Superior temporal gyrus (tissue), 1 donor: Measurements from ENCODE around the gene MPP4.
"Not testable (repeated sequence)": the region's sequence is repeated elsewhere in the genome, so short reads cannot be mapped to it uniquely, and the experiment has no call there.

Experiments
- DNase-seq: peaks from one replicate; pipeline ENCODE4 v3.0.0-alpha.2; 2016; ENCODE audit errors: extremely low spot score

Gene MPP4

DNA sequence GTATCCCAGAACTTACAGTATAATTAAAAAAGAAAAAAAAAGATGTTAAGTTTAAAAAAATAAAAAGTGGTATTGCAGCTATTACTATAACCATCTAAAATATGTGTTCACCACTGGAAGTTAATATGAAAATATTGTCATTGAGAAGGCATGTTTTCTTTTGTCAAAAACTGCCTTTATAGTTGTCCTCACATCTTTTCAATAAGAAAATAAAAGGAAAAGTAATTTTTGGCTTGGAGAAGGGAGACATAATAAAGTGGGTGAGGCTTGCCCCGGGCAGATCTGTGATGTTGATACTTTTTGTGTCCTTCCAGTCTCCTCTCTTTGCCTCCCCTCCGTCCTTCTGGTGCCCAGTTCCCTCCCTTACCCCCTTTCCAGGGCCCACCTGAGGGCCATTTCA, 24.9 kb downstream of the MPP4 start:
- DNase-seq: no peak

DNA sequence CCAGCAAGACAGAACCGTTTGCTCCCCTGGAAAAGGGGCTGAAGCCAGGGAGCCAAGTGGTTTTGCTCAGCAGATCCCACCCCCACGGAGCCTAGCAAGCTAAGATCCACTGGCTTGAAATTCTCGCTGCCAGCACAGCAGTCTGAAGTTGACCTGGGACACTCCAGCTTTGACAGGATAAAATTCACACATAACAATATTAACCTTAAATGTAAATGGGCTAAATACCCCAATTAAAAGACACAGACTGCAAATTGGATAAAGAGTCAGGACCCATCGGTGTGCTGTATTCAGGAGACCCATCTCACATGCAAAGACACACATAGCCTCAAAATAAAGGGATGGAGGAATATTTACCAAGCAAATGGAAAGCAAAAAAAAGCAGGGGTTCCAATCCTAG, 27.2 kb downstream of the MPP4 start:
- DNase-seq: not testable (repeated sequence)

GRCh38 chr2:201669865-201670264, 28.6 kb downstream of the MPP4 start:
- no peak for DNase-seq

DNA sequence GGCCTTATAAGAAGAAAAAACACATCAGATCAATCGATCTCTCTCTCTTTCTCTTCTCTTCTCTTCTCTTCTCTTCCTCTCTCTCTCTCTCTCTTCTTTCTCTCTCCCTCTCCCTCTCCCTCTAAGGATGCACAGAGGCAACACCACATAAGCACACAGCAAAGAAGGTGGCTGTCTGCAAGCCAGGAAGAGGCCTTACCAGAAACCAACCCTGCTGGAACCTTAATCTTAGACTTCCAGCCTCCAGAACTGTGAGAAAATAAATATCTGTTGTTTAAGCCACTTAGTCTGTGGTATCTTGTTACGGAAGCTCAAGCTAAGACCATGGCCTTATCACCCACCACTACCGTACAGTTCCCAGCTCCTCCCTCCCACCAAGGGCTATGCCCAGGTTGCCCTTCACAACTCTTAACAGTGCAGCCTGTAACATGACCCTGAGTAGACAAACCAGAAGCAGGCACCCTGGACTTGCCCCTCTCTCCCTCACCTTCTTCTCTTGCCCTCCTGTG, 30.0 kb downstream of the MPP4 start:
- DNase-seq: no peak

- DNase-seq: no peak
Observed at GRCh38 chr2:201664334-201664733, 34.1 kb downstream of the MPP4 start.

DNA sequence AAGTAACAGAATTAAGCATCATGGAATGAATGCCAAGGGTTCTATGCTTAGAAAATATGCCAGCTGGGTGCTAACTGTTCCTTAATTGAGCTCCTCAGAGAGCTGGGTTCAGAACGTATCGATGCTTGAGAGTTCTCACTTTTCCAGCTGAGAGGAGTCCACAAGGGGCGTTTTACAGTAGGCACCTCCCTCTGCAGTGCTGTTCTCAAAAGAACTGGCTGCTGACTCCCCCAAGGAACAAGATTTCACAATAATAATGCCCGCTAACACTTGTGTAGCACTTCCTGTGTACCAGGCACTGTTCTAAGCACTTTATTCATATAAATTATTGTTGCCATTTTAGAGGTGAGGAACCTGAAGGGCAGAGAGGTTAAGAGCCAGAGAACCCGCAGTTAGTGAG, 37.1 kb downstream of the MPP4 start:
- DNase-seq: no peak

- DNase-seq: no peak
Observed at GRCh38 chr2:201660293-201660895, 38.0 kb downstream of the MPP4 start.

GRCh38 chr2:201656740-201657139, 41.7 kb downstream of the MPP4 start:
- no peak for DNase-seq

GRCh38 chr2:201656102-201656501, 42.3 kb downstream of the MPP4 start:
- no peak for DNase-seq

DNA sequence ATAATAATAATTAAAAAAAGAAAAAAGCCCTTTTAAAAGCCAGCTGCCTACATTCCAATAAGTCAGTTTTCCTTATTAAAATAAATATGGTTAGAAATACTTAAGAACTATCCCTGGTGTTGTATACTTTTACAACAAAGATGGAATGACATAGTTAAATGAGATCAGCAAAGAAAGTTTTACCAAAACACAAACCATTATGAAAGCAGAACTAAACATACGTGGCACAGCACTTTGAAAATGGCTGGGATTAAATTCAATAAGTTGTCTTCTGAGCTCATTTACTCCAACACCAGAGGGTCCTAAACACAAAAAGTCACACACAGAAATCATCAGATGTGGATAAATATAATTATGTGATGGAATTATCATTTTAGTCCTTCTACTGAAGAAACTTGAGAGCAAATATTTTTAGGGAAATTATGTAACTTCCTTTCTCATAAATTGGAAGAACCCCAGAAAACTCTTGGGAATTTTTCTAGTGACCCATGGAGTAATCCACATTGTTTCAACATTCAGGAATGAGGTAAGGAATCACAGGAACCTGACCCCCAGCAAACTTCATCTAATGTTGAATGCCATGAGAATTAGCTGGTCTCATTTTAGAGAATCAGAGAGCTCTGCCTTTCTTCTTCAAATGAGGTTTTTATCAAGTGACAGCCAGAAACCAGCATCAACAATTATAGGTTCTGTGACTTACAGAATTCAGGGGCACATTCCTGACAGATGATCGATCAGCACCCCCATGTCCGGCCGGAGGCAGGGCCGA, 43.6 kb downstream of the MPP4 start:
- DNase-seq: no peak

- no peak for DNase-seq
Observed at GRCh38 chr2:201653221-201653620, 45.2 kb downstream of the MPP4 start.

DNA sequence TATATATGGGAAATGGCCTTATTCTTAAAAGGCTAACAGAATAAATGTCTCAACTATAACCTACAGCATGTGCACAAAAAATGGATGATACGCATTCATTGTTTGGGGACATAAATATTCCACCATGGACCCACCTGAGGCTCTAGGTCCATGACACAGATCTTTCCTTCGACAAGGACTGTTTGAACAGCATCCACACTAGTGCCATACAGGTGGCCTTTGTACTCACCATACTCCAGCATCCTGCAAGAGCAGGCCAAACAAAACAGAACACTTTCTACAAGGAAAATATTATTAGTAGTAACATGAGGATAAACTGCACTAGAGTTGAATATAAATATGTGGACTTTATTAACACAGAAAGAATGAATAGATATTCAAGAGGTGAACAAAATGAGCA, 49.0 kb downstream of the MPP4 start:
- no peak for DNase-seq

GRCh38 chr2:201647431-201647830, 51.0 kb downstream of the MPP4 start:
- no peak for DNase-seq

- DNase-seq: peak; percentile 57
Observed at GRCh38 chr2:201644001-201644400, 54.4 kb downstream of the MPP4 start.

- DNase-seq: peak; percentile 54
Observed at GRCh38 chr2:201643216-201643890, 55.1 kb downstream of the MPP4 start, which contains the start of gene TMEM237. Gene TMEM237 (minus strand): TSS chr2:201643503. CDS start chr2:201643400, 103 bp downstream.

- peak; percentile 82 for DNase-seq
Observed at GRCh38 chr2:201642579-201643215, 55.7 kb downstream of the MPP4 start.

DNA sequence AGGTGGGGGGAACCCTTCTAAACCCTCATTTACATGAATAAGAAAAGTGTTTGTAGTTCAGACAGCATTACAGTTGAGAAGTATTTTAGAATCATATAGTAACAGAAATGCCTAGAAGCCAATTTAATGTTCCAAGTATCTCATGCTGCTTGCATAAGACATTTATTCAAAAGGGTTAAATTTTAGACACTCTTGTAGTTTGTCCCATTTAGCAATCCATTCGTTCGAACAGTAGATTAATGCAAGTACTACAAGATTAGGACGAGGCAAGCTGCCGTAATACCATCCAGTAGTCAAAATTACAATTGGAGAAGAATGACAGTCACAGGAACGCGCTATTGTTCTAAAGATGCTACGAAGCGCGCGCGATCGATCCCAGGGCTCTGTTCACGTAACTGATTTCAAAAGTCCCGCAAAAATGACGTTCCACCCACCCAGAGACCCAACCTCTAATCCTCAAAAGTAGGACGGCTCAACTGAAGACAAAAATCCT, 56.3 kb downstream of the MPP4 start:
- no peak for DNase-seq

- DNase-seq: no peak
Observed at GRCh38 chr2:201639205-201639604, 59.2 kb downstream of the MPP4 start.

DNA sequence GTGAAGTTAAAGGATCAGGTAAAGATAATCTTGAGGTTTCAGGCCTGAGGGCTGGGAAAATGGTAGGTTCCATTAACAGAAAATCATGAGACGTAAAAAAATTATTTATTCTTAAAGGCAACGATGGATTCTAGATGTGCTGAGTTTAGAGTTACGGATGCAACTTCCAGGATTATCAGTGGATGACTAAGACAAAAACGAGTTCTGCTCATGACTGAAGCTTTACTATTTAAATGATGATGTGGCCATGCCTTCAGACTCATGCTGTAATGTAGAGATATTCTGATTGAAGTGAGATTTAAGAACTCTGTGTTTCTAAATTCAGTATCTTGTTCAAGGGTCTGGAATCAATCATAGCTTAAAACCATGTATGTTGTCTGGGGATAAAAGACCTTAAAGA, 60.1 kb downstream of the MPP4 start:
- no peak for DNase-seq

- no peak for DNase-seq
Observed at GRCh38 chr2:201633661-201634249, 64.7 kb downstream of the MPP4 start.

DNA sequence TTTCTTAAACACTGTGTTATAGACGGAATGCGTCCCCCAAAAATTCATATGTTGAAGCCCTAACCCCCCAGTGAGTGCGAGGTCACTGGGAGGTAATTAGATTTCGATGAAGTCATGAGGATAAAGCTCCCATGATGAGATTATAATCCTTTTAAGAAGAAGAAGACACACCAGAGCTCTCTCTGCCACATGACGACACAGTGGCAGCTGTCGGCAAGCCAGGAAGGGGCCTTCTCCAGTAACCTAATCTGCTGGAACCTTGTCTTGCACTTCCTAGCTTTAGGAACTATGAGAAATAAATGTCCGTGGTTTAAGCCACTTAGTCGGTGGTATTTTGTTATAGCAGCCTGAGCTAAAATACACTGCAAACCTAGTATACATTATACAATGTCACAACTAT, 67.4 kb downstream of the MPP4 start:
- no peak for DNase-seq

DNA sequence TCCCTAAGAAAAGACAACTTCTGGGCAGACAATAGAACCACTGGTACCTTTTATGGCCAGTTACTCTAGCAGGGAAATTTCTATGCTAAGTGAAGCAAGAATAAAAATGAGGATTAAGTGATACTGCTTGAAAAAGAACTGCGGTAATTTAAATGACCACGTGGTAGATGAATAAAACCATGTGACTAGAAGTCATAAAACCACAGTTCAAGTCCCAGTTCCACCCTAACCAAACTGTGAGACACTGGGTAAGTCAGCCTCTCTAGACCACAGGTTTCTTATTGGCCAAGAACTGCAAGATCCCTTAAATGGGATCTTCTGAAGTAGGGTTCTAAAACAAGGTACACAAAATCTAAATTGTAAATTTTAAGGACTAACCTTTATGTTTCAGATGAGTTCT, 67.9 kb downstream of the MPP4 start:
- no peak for DNase-seq
